ENCODE results near the gene TLL2.

- no peak for TF ChIP-seq JUN (CRISPR knock-in tag; IDR thresholded peaks at IDR 0.05)
- TF ChIP-seq, protein P1, sequence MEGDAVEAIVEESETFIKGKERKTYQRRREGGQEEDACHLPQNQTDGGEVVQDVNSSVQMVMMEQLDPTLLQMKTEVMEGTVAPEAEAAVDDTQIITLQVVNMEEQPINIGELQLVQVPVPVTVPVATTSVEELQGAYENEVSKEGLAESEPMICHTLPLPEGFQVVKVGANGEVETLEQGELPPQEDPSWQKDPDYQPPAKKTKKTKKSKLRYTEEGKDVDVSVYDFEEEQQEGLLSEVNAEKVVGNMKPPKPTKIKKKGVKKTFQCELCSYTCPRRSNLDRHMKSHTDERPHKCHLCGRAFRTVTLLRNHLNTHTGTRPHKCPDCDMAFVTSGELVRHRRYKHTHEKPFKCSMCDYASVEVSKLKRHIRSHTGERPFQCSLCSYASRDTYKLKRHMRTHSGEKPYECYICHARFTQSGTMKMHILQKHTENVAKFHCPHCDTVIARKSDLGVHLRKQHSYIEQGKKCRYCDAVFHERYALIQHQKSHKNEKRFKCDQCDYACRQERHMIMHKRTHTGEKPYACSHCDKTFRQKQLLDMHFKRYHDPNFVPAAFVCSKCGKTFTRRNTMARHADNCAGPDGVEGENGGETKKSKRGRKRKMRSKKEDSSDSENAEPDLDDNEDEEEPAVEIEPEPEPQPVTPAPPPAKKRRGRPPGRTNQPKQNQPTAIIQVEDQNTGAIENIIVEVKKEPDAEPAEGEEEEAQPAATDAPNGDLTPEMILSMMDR (IDR thresholded peaks at IDR 0.05): no peak
- TF ChIP-seq, protein P2, sequence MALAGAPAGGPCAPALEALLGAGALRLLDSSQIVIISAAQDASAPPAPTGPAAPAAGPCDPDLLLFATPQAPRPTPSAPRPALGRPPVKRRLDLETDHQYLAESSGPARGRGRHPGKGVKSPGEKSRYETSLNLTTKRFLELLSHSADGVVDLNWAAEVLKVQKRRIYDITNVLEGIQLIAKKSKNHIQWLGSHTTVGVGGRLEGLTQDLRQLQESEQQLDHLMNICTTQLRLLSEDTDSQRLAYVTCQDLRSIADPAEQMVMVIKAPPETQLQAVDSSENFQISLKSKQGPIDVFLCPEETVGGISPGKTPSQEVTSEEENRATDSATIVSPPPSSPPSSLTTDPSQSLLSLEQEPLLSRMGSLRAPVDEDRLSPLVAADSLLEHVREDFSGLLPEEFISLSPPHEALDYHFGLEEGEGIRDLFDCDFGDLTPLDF (CRISPR knock-in tag; IDR thresholded peaks at IDR 0.05): no peak
- no peak for TF ChIP-seq ZNF232 (CRISPR knock-in tag; IDR thresholded peaks at IDR 0.05)
- TF ChIP-seq, protein P3, sequence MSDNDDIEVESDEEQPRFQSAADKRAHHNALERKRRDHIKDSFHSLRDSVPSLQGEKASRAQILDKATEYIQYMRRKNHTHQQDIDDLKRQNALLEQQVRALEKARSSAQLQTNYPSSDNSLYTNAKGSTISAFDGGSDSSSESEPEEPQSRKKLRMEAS (CRISPR knock-in tag; IDR thresholded peaks at IDR 0.05): no peak
- no peak for TF ChIP-seq ZNF671 (CRISPR knock-in tag; IDR thresholded peaks at IDR 0.05)
- TF ChIP-seq E2F4 (CRISPR knock-in tag; IDR thresholded peaks at IDR 0.05; ENCODE audit: borderline replicate concordance, low read depth): no peak
- TF ChIP-seq, protein P4, sequence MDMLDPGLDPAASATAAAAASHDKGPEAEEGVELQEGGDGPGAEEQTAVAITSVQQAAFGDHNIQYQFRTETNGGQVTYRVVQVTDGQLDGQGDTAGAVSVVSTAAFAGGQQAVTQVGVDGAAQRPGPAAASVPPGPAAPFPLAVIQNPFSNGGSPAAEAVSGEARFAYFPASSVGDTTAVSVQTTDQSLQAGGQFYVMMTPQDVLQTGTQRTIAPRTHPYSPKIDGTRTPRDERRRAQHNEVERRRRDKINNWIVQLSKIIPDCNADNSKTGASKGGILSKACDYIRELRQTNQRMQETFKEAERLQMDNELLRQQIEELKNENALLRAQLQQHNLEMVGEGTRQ (CRISPR knock-in tag; IDR thresholded peaks at IDR 0.05): no peak
Observed at GRCh38 chr10:96325719-96326373, 187.9 kb downstream of the TLL2 start.

Measured in WTC11 (cell line).